Transverse colon (tissue), 3 donors: Measurements from ENCODE around the gene FAM171A2.
"Not testable (repeated sequence)": the region's sequence is repeated elsewhere in the genome, so short reads cannot be mapped to it uniquely, and the experiment has no call there.

Experiments
- EP300 ChIP-seq: sonication (generic); formaldehyde crosslinking; IDR thresholded peaks from one replicate; pipeline ENCODE4 v1.6.1; 2017; ENCODE audit warnings: antibody characterized with exemption, low read depth
- POLR2A ChIP-seq: fragments of 450-650 bp; IDR thresholded peaks from one replicate; pipeline ENCODE4 v1.6.1; 2016; ENCODE audit warnings: antibody characterized with exemption, mild to moderate bottlenecking, moderate library complexity
- POLR2AphosphoS5 ChIP-seq, 3 donors: sonication (generic); formaldehyde crosslinking; IDR thresholded peaks; one replicate each; pipeline ENCODE4 v1.6.1; 2016; ENCODE audit warnings: antibody characterized with exemption in 3 of 3

DNA sequence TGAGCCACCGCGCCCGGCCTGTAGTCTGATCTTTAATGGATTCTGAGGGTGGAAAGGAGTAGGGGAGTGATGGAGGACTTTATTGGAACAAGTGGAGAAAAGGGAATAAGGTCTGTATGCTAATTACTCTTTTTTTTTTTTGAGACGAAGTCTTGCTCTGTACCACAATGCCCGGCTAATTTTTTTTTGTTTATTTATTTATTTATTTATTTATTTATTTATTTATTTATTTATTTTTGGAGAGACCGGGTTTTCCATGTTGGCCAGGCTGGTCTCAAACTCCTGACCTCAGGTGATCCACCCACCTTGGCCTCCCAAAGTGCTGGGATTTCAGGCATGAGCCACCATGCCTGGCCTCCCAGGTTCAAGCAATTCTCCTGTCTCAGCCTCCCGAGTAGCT is 34.1 kb downstream of the FAM171A2 start:
- not testable (repeated sequence) for TF ChIP-seq POLR2AphosphoS5 (IDR thresholded peaks at IDR 0.05); EP300; POLR2A
